K562 (cell line): ENCODE measurements around the gene CLEC4M. TPM values are rescaled to one million over a fixed set of nuclear protein-coding genes. Genes with fewer than 3 reads are reported as not detected.

Source experiments
- ATAC-seq: fragments of 200-7000 bp; cut with Tn5 transposase; 3 replicates; pipeline ENCODE4 v1.9.1; 2020; ENCODE audit warnings: moderate library complexity
- BruUV-seq: library from RNA; stranded (reverse); fragments of 400-500 nt; replicated peaks from 2 replicates; lab custom pipeline; 2021; lab: Mats Ljungman, UMichigan
- CTCF ChIA-PET: fragments of 300-600 bp; formaldehyde crosslinking; extraction: SDS; loops from one replicate; lab custom pipeline; 2021; ENCODE audit warnings: low intra/inter-chr PET ratio; lab: Yijun Ruan, JAX
- POLR2A ChIA-PET: fragments of 300-600, 350-650 bp; sonication (Branson Sonifier 250); formaldehyde crosslinking; extraction: SDS; loops from one replicate; lab custom pipeline; 2021; ENCODE audit warnings: antibody characterized with exemption, inconsistent platforms; lab: Yijun Ruan, JAX
- DNase-seq, 4 experiments: peaks; one replicate each; pipeline versions ENCODE4 v3.0.0 to v3.0.0-alpha.2; 2011 to 2018; ENCODE audit warnings: low spot score in 3 of 4, mixed read lengths in 3 of 4; ENCODE audit errors: extremely low read depth in 1 of 4
- FAIRE-seq: peaks from 2 replicates; lab custom pipeline; 2011; peaks lifted over from hg19 to GRCh38; lab: Jason Lieb, UNC
- H2AFZ ChIP-seq: 2 replicates; pipeline ENCODE4 v1.6.0; 2011; ENCODE audit warnings: low read depth, low read length, control low read depth, inconsistent platforms
- H3K27ac ChIP-seq: fragments of 200-600 bp; 3 replicates; pipeline ENCODE4 v1.8.0; 2011; ENCODE audit warnings: low read depth, mild to moderate bottlenecking, control low read depth, inconsistent platforms, low read length, moderate library complexity, mixed read lengths; ENCODE audit errors: extremely low read depth
- H3K27me3 ChIP-seq, 2 experiments: fragments of 300-600 bp in 1 of 2; 2 replicates in 1 of 2; 3 replicates in 1 of 2; pipeline versions ENCODE4 v1.6.0 to v1.8.0; 2011; ENCODE audit warnings: inconsistent platforms in 2 of 2, low read length in 2 of 2, mild to moderate bottlenecking in 1 of 2, mixed read lengths in 1 of 2, moderate library complexity in 1 of 2; ENCODE audit not compliant: control insufficient read depth in 2 of 2, insufficient read depth in 2 of 2
- H3K36me3 ChIP-seq: fragments of 300-600 bp; 3 replicates; pipeline ENCODE4 v1.8.0; 2011; ENCODE audit warnings: mild to moderate bottlenecking, low read length, inconsistent platforms; ENCODE audit not compliant: control insufficient read depth, insufficient read depth
- H3K4me1 ChIP-seq, 2 experiments: fragments of 200-600 bp in 1 of 2; replicated peaks in 1 of 2; 2 replicates in 1 of 2; 3 replicates in 1 of 2; pipeline versions ENCODE4 v1.5.1 to v1.8.0; 2011; ENCODE audit warnings: inconsistent platforms in 2 of 2, low read length in 2 of 2, mild to moderate bottlenecking in 1 of 2, mixed read lengths in 1 of 2, moderate library complexity in 1 of 2; ENCODE audit not compliant: control insufficient read depth in 2 of 2, insufficient read depth in 2 of 2
- H3K4me2 ChIP-seq: 2 replicates; pipeline ENCODE4 v1.6.1; 2011; ENCODE audit warnings: low read length, control low read depth, inconsistent platforms, mixed read lengths; ENCODE audit not compliant: insufficient read depth
- H3K4me3 ChIP-seq: fragments of 200-600 bp; sonication (generic), shearing (Covaris generic); 2 replicates; pipeline ENCODE4 v1.5.1; 2016; ENCODE audit warnings: control low read depth, inconsistent platforms
- H3K79me2 ChIP-seq: fragments of 200-600 bp; 3 replicates; pipeline ENCODE4 v1.8.0; 2011; ENCODE audit warnings: low read length, inconsistent platforms; ENCODE audit not compliant: control insufficient read depth, insufficient read depth
- H3K9ac ChIP-seq, 2 experiments: 2 replicates each; pipeline versions ENCODE4 v1.6.0 to v1.6.1; 2011; ENCODE audit warnings: low read depth in 2 of 2, low read length in 2 of 2, control low read depth in 1 of 2, inconsistent platforms in 1 of 2, mild to moderate bottlenecking in 1 of 2, mixed read lengths in 1 of 2; ENCODE audit not compliant: insufficient read depth in 1 of 2
- H3K9me1 ChIP-seq: one replicate; pipeline ENCODE4 v1.6.0; 2011; ENCODE audit warnings: inconsistent platforms, mild to moderate bottlenecking, low read length, moderate library complexity; ENCODE audit not compliant: control insufficient read depth, insufficient read depth
- H3K9me3 ChIP-seq: replicated peaks from 2 replicates; pipeline ENCODE4 v1.5.1; 2011; ENCODE audit warnings: low read depth, low read length, inconsistent platforms; ENCODE audit not compliant: control insufficient read depth, insufficient read depth
- H4K20me1 ChIP-seq: replicated peaks from 2 replicates; pipeline ENCODE4 v1.6.1; 2011; ENCODE audit warnings: low read length, inconsistent platforms, mixed read lengths; ENCODE audit not compliant: control insufficient read depth, insufficient read depth
- PURB ChIP-seq: sonication (generic); formaldehyde crosslinking; IDR thresholded peaks from 2 replicates; pipeline ENCODE4 v1.9.0; 2021; ENCODE audit warnings: low read depth, mild to moderate bottlenecking, missing genetic modification reagents
- RAD21 ChIP-seq, 2 experiments: fragments of 250-450 bp in 1 of 2; fragments of 450-650 bp in 1 of 2; sonication (Bioruptor Pico) in 1 of 2; formaldehyde crosslinking in 1 of 2; IDR thresholded peaks in 1 of 2; conservative IDR thresholded peaks in 1 of 2; 2 replicates each; pipeline versions ENCODE4 v1.4.0 to v1.8.0; 2020 to 2022; ENCODE audit warnings: mild to moderate bottlenecking in 2 of 2, moderate library complexity in 1 of 2
- RFX1 ChIP-seq: fragments of 450-650 bp; IDR thresholded peaks from 2 replicates; pipeline ENCODE4 v1.6.1; 2016; ENCODE audit warnings: mild to moderate bottlenecking, moderate library complexity
- ZNF511 ChIP-seq: sonication (generic); formaldehyde crosslinking; IDR thresholded peaks from 2 replicates; pipeline ENCODE4 v1.8.0; 2022; ENCODE audit warnings: mild to moderate bottlenecking, missing genetic modification reagents
- ZNF785 ChIP-seq: fragments of 250-450 bp; sonication (Bioruptor Pico); IDR thresholded peaks from 2 replicates; pipeline ENCODE4 v1.4.0; 2020; ENCODE audit warnings: mild to moderate bottlenecking
- WGBS: fragments of 100-300 bp; shearing (Covaris generic); methylation state at CpG from one replicate; pipeline ENCODE4 v1.1.6; 2016; ENCODE audit warnings: low coverage, mixed read lengths; ENCODE audit not compliant: insufficient coverage; ENCODE audit errors: missing lambda C conversion rate; 5-methylcytosine and 5-hydroxymethylcytosine counted together
- in situ Hi-C: fragments of 300-500 bp; cut with MboI; formaldehyde crosslinking; loops from 4 replicates; pipeline ENCODE4 v1.15.0; 2018; ENCODE audit warnings: inconsistent platforms, mixed read lengths
- intact Hi-C: fragments of 100-400 bp; cut with micrococcal nuclease; formaldehyde crosslinking; loops from 2 replicates; pipeline ENCODE4 v1.14.2; 2022
- polyA plus RNA-seq, 8 experiments: library from polyadenylated mRNA; depleted of rRNA in 4 of 8; stranded (reverse) in 5 of 8; unstranded in 3 of 8; fragments of >200 nt; fragmentation: Nextera tagmentation in 2 of 8; fragmentation: Illumina TruSeq in 1 of 8; extraction: Ambion mirVana in 2 of 8; extraction: Trizol in 1 of 8; gene quantifications; 2 replicates each; pipeline versions ENCODE4 v1.2.1 to v1.2.3, GENCODE V29; 2011 to 2014; ENCODE audit warnings: inconsistent platforms in 1 of 8, missing spikeins in 1 of 8
- total RNA-seq, 7 experiments: library from RNA; depleted of rRNA in 6 of 7; stranded (reverse); fragments of >200 nt in 6 of 7; fragmentation: Illumina TruSeq in 2 of 7; extraction: Trizol in 2 of 7; gene quantifications; 2 replicates each; pipeline versions ENCODE4 v1.2.1 to v1.2.3, GENCODE V29; 2011 to 2021; ENCODE audit warnings: low replicate concordance in 1 of 7
- TF ChIP-seq, protein P1 (sequence below), 3 experiments: IDR thresholded peaks in 2 of 3; conservative IDR thresholded peaks in 1 of 3; 2 replicates each; pipeline ENCODE4 v1.5.1; 2011 to 2012; ENCODE audit warnings: low read length in 3 of 3, mild to moderate bottlenecking in 3 of 3, control low read depth in 2 of 3, improper control_type of control experiment in 1 of 3, inconsistent platforms in 1 of 3, low read depth in 1 of 3, mixed read lengths in 1 of 3, moderate library complexity in 1 of 3; ENCODE audit not compliant: insufficient read depth in 2 of 3

The CLEC4M gene
- total and polyA plus RNA-seq, 9 of the 15 experiments (the other 6 are each of a cell fraction or from before 2014, with no cell fraction given): 0.08 to 0.18 TPM; not detected in 7

GRCh38 chr19:7748756-7749155, 14.3 kb upstream of the CLEC4M start:
- BruUV-seq: no TSS peak
- WGBS: 0% methylated on average over 4 of the region's 4 CpGs
- H3K9me3 ChIP-seq: peaks cover 4% of the 10 kb centered on the region; the same call in 1 of the 2 replicates
- H3K27me3 ChIP-seq: peaks cover 0 to 6% of the 10 kb centered on the region in 2 experiments; a peak in 2 of 5 replicates
- H3K9ac ChIP-seq: no peak overlapping the region
- CTCF ChIA-PET: interaction anchor here (0.6 kb wide), 1 partner anchor 51 kb away, joined by 5 read pairs; no protein-coding TSS in a partner anchor
- H3K27ac ChIP-seq: no peak overlapping the region
- TF ChIP-seq PURB (CRISPR knock-in tag): no peak
- peak; percentile 81 for TF ChIP-seq RFX1
- no peak for TF ChIP-seq ZNF785 (CRISPR knock-in tag)
- TF ChIP-seq, protein P1, sequence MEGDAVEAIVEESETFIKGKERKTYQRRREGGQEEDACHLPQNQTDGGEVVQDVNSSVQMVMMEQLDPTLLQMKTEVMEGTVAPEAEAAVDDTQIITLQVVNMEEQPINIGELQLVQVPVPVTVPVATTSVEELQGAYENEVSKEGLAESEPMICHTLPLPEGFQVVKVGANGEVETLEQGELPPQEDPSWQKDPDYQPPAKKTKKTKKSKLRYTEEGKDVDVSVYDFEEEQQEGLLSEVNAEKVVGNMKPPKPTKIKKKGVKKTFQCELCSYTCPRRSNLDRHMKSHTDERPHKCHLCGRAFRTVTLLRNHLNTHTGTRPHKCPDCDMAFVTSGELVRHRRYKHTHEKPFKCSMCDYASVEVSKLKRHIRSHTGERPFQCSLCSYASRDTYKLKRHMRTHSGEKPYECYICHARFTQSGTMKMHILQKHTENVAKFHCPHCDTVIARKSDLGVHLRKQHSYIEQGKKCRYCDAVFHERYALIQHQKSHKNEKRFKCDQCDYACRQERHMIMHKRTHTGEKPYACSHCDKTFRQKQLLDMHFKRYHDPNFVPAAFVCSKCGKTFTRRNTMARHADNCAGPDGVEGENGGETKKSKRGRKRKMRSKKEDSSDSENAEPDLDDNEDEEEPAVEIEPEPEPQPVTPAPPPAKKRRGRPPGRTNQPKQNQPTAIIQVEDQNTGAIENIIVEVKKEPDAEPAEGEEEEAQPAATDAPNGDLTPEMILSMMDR (IDR thresholded peaks at IDR 0.05 in 2 of 3, conservative IDR thresholded peaks at IDR 0.05 in 1 of 3; ENCODE audit: insufficient read depth in 2 of 3, low read depth in 1 of 3, low read length in 3 of 3): peak; percentile 35 to 47 (median 39); a peak in 4 of 6 replicates
- TF ChIP-seq RAD21 (CRISPR knock-in tag; conservative IDR thresholded peaks at IDR 0.05 in 1 of 2, IDR thresholded peaks at IDR 0.05 in 1 of 2): 0 out of 4 replicates have a peak, but pooled peaks of 1 of the 2 experiments have one; percentile 18
- TF ChIP-seq ZNF511 (CRISPR knock-in tag): no peak
- TF ChIP-seq, all 486 proteins: peak for 3
- H3K9me1 ChIP-seq: no peaks in the 10 kb centered on the region
- no peaks in the 10 kb centered on the region for H4K20me1 ChIP-seq
- no peaks in the 10 kb centered on the region for H3K36me3 ChIP-seq
- ATAC-seq (peak; percentile 53; the same call in 2 of the 3 replicates), FAIRE-seq (no peak), DNase-seq (no peak)
- POLR2A ChIA-PET: no interaction called here
- no peak overlapping the region for H3K4me2 ChIP-seq
- in situ Hi-C loops (no loop called here), intact Hi-C loops (no loop called here)
- H3K79me2 ChIP-seq: no peaks in the 10 kb centered on the region
- no peak overlapping the region for H2AFZ ChIP-seq
- H3K4me1 ChIP-seq: no peaks in the 10 kb centered on the region
- H3K4me3 ChIP-seq: no peak overlapping the region
